Measurements from ENCODE around the gene DNASE2. TPM values are rescaled to one million over a fixed set of nuclear protein-coding genes. Genes with fewer than 3 reads are reported as not detected.

DNASE2 gene
- total RNA-seq, 1 experiment from 2014 or later: 38.4 TPM

DNA sequence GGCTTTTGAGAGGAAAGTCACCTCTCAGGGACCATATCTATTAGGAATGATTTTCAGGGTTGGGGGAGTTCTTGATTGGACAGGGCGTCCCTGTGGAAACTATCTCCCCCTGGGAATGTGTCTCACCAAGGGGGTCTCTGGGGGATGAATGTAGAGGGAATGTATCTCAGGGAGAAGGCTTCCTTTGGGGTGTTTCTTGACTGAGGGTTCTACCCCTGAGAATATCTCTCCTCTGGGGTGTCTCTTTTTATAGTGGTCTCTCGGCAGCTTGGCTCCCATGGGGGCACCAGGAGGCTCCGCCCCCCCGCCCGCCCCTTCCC is 47.9 kb downstream of the DNASE2 start:
- Mint-ChIP-seq H3K4me3 (ENCODE audit: low read depth, unreplicated experiment) (peak overlapping the region; percentile 55), H3K27me3 (ENCODE audit: unreplicated experiment) (peaks cover 79% of the 10 kb centered on the region), H3K9me3 (ENCODE audit: low read depth, unreplicated experiment) (no peaks in the 10 kb centered on the region), H3K27ac (ENCODE audit: unreplicated experiment) (no peak overlapping the region), H3K4me1 (ENCODE audit: low read depth, unreplicated experiment) (peaks cover 9% of the 10 kb centered on the region), H3K36me3 (ENCODE audit: insufficient read depth, unreplicated experiment) (peaks cover 12% of the 10 kb centered on the region)
- no TSS peak for BruUV-seq (replicated peaks)
- intact Hi-C loops (cut with micrococcal nuclease; ENCODE audit: unreplicated experiment): no loop called here
- CTCF ChIA-PET: no interaction called here
- TF ChIP-seq, protein P1, sequence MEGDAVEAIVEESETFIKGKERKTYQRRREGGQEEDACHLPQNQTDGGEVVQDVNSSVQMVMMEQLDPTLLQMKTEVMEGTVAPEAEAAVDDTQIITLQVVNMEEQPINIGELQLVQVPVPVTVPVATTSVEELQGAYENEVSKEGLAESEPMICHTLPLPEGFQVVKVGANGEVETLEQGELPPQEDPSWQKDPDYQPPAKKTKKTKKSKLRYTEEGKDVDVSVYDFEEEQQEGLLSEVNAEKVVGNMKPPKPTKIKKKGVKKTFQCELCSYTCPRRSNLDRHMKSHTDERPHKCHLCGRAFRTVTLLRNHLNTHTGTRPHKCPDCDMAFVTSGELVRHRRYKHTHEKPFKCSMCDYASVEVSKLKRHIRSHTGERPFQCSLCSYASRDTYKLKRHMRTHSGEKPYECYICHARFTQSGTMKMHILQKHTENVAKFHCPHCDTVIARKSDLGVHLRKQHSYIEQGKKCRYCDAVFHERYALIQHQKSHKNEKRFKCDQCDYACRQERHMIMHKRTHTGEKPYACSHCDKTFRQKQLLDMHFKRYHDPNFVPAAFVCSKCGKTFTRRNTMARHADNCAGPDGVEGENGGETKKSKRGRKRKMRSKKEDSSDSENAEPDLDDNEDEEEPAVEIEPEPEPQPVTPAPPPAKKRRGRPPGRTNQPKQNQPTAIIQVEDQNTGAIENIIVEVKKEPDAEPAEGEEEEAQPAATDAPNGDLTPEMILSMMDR (IDR thresholded peaks at IDR 0.05; ENCODE audit: unreplicated experiment): no peak
- no peak for DNase-seq

DNA sequence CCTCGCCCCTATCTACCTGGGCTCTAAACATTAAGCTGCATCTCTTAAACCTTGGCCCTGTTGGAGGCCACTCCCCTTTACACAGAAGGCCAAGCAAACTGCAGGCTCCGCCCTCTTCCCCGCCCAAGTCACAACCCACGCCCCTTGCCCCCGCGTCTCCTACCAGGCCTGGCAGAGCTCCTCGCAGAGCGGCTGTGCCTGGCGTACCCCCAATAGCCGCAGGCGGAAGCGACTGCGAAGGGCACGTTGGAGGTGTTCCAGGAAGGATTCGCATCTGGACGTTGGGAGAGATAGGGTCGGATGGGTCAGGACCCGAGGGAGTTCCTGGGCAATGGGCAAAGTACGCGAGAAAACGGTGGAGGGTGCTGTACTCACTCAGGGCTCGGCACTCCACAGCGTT is 52.8 kb downstream of the DNASE2 start:
- Mint-ChIP-seq H3K27me3 (ENCODE audit: unreplicated experiment) (peaks cover 60% of the 10 kb centered on the region), H3K9me3 (ENCODE audit: low read depth, unreplicated experiment) (no peaks in the 10 kb centered on the region), H3K27ac (ENCODE audit: unreplicated experiment) (no peak overlapping the region), H3K4me3 (ENCODE audit: low read depth, unreplicated experiment) (no peak overlapping the region), H3K4me1 (ENCODE audit: low read depth, unreplicated experiment) (peaks cover 16% of the 10 kb centered on the region), H3K36me3 (ENCODE audit: insufficient read depth, unreplicated experiment) (peaks cover 18% of the 10 kb centered on the region)
- CTCF ChIA-PET: interaction anchor here (0.6 kb wide), 1 partner anchor 1487 kb away, joined by 3 read pairs; no protein-coding TSS in a partner anchor
- BruUV-seq (replicated peaks): no TSS peak
- TF ChIP-seq, protein P1 (IDR thresholded peaks at IDR 0.05; ENCODE audit: unreplicated experiment): no peak
- DNase-seq: peak; percentile 35
- intact Hi-C loops (cut with micrococcal nuclease; ENCODE audit: unreplicated experiment): no loop called here

DNA sequence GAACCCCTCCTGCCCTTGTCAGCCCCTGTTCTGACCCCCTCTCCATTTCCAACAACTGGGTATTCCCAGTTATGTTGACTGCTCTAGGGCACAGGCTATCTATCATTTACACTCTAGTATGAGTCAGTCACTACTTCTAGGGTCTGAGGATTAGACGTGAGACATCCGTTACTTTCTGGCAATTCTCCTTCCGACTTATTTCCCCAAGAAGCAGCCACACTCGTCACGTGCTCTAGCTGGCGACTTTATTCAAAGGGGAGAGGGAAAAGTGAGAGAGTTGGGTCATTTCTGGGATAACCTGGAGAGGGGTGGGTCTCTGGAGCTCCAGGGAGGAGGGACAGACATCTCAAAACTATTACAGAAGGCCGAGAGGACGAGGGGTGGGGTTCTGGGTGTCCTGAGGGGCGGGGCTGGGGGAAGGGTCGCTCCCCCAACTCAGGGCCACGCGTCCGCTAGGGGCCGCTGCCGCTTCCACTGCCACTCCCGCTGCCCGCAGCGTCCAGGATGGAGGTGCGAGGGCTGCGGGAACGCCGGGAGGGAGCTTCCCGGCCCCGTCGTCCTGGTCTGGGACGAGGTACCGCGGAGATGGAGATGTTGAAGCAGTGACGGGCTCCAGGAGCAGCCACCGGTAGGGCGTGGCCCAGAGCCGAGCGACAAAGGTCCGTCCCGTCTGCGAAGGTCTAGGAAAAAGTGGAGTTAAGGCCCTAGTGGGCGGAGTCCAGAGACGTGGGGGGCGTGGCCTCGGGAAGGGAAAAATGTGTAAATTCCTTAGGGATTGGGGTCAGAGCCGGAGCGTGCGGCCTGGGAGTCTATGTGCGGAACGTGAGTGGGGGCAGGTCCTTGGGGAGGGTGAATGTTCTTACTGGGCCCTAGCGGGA is 55.8 kb downstream of the DNASE2 start:
- Mint-ChIP-seq H3K4me1 (ENCODE audit: low read depth, unreplicated experiment) (peaks cover 7% of the 10 kb centered on the region), H3K36me3 (ENCODE audit: insufficient read depth, unreplicated experiment) (peaks cover 11% of the 10 kb centered on the region), H3K9me3 (ENCODE audit: low read depth, unreplicated experiment) (no peaks in the 10 kb centered on the region), H3K4me3 (ENCODE audit: low read depth, unreplicated experiment) (peak overlapping the region; percentile 32), H3K27ac (ENCODE audit: unreplicated experiment) (no peak overlapping the region), H3K27me3 (ENCODE audit: unreplicated experiment) (peaks cover 33% of the 10 kb centered on the region)
- TF ChIP-seq, protein P1 (IDR thresholded peaks at IDR 0.05; ENCODE audit: unreplicated experiment): no peak
- intact Hi-C loops (cut with micrococcal nuclease; ENCODE audit: unreplicated experiment): no loop called here
- peak; percentile 50 for DNase-seq
- BruUV-seq (replicated peaks): no TSS peak
- CTCF ChIA-PET: interaction anchor here (0.7 kb wide), 1 partner anchor 30 kb away, joined by 3 read pairs; no protein-coding TSS in a partner anchor

Small RNAs within 50 kb of the gene (microRNA-seq; reads per million reads assigned to microRNA genes)
- gene MIR5695 (not detected), gene MIR6794 (not detected)

Other genes starting within 250 kb of the DNASE2 start
- 76.9 and 84.4 TPM in 2 replicates for gene MAN2B1, start 214.7 kb downstream of the DNASE2 start, total RNA-seq (2022)
- 10.1 and 10.8 TPM in 2 replicates for gene WDR83, start 214.6 kb downstream of the DNASE2 start, total RNA-seq (2022)
- 57.6 and 69.1 TPM in 2 replicates for gene DHPS, start 199.6 kb downstream of the DNASE2 start, total RNA-seq (2022)
- not detected in 2 replicates for gene GNG14, start 193.5 kb downstream of the DNASE2 start, total RNA-seq (2022)
- gene FBXW9, start 184.8 kb downstream of the DNASE2 start, total RNA-seq (2022): 6.7 and 7.1 TPM in 2 replicates
- 67.0 and 87.6 TPM in 2 replicates for gene TNPO2, start 157.5 kb downstream of the DNASE2 start, total RNA-seq (2022)
- 124 and 128 TPM in 2 replicates for gene TRIR, start 146.8 kb downstream of the DNASE2 start, total RNA-seq (2022)
- gene GET3, start 144.0 kb downstream of the DNASE2 start, total RNA-seq (2022): 52.2 and 53.8 TPM in 2 replicates
- not detected in 2 replicates for gene BEST2, start 129.7 kb downstream of the DNASE2 start, total RNA-seq (2022)
- 69.0 and 70.7 TPM in 2 replicates for gene HOOK2, start 105.9 kb downstream of the DNASE2 start, total RNA-seq (2022)
- 113 and 116 TPM in 2 replicates for gene JUNB, start 90.0 kb downstream of the DNASE2 start, total RNA-seq (2022)
- 121 and 135 TPM in 2 replicates for gene PRDX2, start 79.6 kb downstream of the DNASE2 start, total RNA-seq (2022)
- gene THSD8, start 79.4 kb downstream of the DNASE2 start, total RNA-seq (2022): 14.0 and 16.1 TPM in 2 replicates
- 30.6 and 41.6 TPM in 2 replicates for gene RNASEH2A, start 74.9 kb downstream of the DNASE2 start, total RNA-seq (2022)
- gene RTBDN, start 46.9 kb downstream of the DNASE2 start, total RNA-seq (2022): not detected in 2 replicates
- 1.3 and 2.6 TPM in 2 replicates for gene MAST1, start 42.9 kb downstream of the DNASE2 start, total RNA-seq (2022)
- gene KLF1, start 5.8 kb upstream of the DNASE2 start, total RNA-seq (2022): not detected in 2 replicates
- gene GCDH, start 9.7 kb upstream of the DNASE2 start, total RNA-seq (2022): 23.6 and 26.8 TPM in 2 replicates
- 1.1 TPM in 1 of 2 replicates, not detected in the other for gene SYCE2, start 37.8 kb upstream of the DNASE2 start, total RNA-seq (2022)
- gene FARSA, start 52.3 kb upstream of the DNASE2 start, total RNA-seq (2022): 72.8 and 75.5 TPM in 2 replicates
- gene CALR, start 57.2 kb upstream of the DNASE2 start, total RNA-seq (2022): 680 and 718 TPM in 2 replicates
- gene RAD23A, start 64.4 kb upstream of the DNASE2 start, total RNA-seq (2022): 101 and 110 TPM in 2 replicates
- gene GADD45GIP1, start 75.8 kb upstream of the DNASE2 start, total RNA-seq (2022): 20.0 and 21.6 TPM in 2 replicates
- 0.21 and 0.47 TPM in 2 replicates for gene DAND5, start 88.1 kb upstream of the DNASE2 start, total RNA-seq (2022)
- gene NFIX, start 114.0 kb upstream of the DNASE2 start, total RNA-seq (2022): 16.4 and 21.9 TPM in 2 replicates
- gene LYL1, start 221.4 kb upstream of the DNASE2 start, total RNA-seq (2022): 0.32 TPM in 1 of 2 replicates, not detected in the other
- gene TRMT1, start 235.3 kb upstream of the DNASE2 start, total RNA-seq (2022): 36.5 and 40.2 TPM in 2 replicates
- 80.9 and 83.1 TPM in 2 replicates for gene NACC1, start 236.8 kb upstream of the DNASE2 start, total RNA-seq (2022)